ENCODE data around the gene ASB7. TPM values are rescaled to one million over a fixed set of nuclear protein-coding genes. Genes with fewer than 3 reads are reported as not detected.

The ASB7 gene
- polyA plus RNA-seq, 1 donor from 2014 or later: 16.5 TPM

GRCh38 chr15:100686725-100687473, 84.5 kb downstream of the ASB7 start:
- Histone ChIP-seq H2AFZ (ENCODE audit: low read depth, low read length) (no peak overlapping the region), H3K36me3 (ENCODE audit: insufficient read depth, low read length) (no peaks in the 10 kb centered on the region), H3K9me3 (ENCODE audit: low read length) (no peaks in the 10 kb centered on the region), H3K4me3 (ENCODE audit: low read length) (no peak overlapping the region), H3F3A (ENCODE audit: insufficient read depth, low read length, poor library complexity, severe bottlenecking) (no peaks in the 10 kb centered on the region), H3K79me2 (replicated peaks; ENCODE audit: insufficient read depth, low read length) (no peaks in the 10 kb centered on the region), H3K27me3 (ENCODE audit: insufficient read depth, low read depth, low read length) (no peaks in the 10 kb centered on the region), H3K4me2 (ENCODE audit: low read length) (no peak overlapping the region), H3K9ac (ENCODE audit: low read length) (no peak overlapping the region), H3K9me2 (ENCODE audit: insufficient read depth, low read length) (no peaks in the 10 kb centered on the region), H3K27ac (ENCODE audit: low read length) (no peak overlapping the region), H4K20me1 (ENCODE audit: insufficient read depth) (no peaks in the 10 kb centered on the region)
- no peak for TF ChIP-seq MXI1 (conservative IDR thresholded peaks at IDR 0.05; ENCODE audit: poor library complexity, severe bottlenecking)
- TF ChIP-seq RAD21 (conservative IDR thresholded peaks at IDR 0.05): no peak
- TF ChIP-seq POLR2AphosphoS5 (IDR thresholded peaks at IDR 0.05): no peak
- TF ChIP-seq TAF1 (IDR thresholded peaks at IDR 0.05; ENCODE audit: low read depth): no peak
- no peak for TF ChIP-seq REST (IDR thresholded peaks at IDR 0.05; ENCODE audit: borderline replicate concordance)
- TF ChIP-seq EZH2 (IDR thresholded peaks at IDR 0.05; ENCODE audit: borderline replicate concordance, insufficient read depth, low read length, poor library complexity, severe bottlenecking): no peak
- TF ChIP-seq CTCF (IDR thresholded peaks at IDR 0.05; ENCODE audit: poor library complexity, severe bottlenecking): no peak
- TF ChIP-seq EP300 (conservative IDR thresholded peaks at IDR 0.05; ENCODE audit: poor library complexity, severe bottlenecking): no peak
- no peak for TF ChIP-seq SMC3 (conservative IDR thresholded peaks at IDR 0.05; ENCODE audit: poor library complexity)

GRCh38 chr15:100687582-100688141, 85.3 kb downstream of the ASB7 start:
- H3K4me2 ChIP-seq (ENCODE audit: low read length): no peak overlapping the region
- H3K36me3 ChIP-seq (ENCODE audit: insufficient read depth, low read length): no peaks in the 10 kb centered on the region
- H3K9me2 ChIP-seq (ENCODE audit: insufficient read depth, low read length): no peaks in the 10 kb centered on the region
- H4K20me1 ChIP-seq (ENCODE audit: insufficient read depth): no peaks in the 10 kb centered on the region
- TF ChIP-seq CTCF (IDR thresholded peaks at IDR 0.05; ENCODE audit: poor library complexity, severe bottlenecking) (no peak), EZH2 (IDR thresholded peaks at IDR 0.05; ENCODE audit: borderline replicate concordance, insufficient read depth, low read length, poor library complexity, severe bottlenecking) (no peak), MXI1 (conservative IDR thresholded peaks at IDR 0.05; ENCODE audit: poor library complexity, severe bottlenecking) (no peak), POLR2AphosphoS5 (IDR thresholded peaks at IDR 0.05) (no peak), REST (IDR thresholded peaks at IDR 0.05; ENCODE audit: borderline replicate concordance) (no peak), SMC3 (conservative IDR thresholded peaks at IDR 0.05; ENCODE audit: poor library complexity) (no peak)
- no peaks in the 10 kb centered on the region for H3F3A ChIP-seq (ENCODE audit: insufficient read depth, low read length, poor library complexity, severe bottlenecking)
- no peaks in the 10 kb centered on the region for H3K9me3 ChIP-seq (ENCODE audit: low read length)
- H3K79me2 ChIP-seq (replicated peaks; ENCODE audit: insufficient read depth, low read length): no peaks in the 10 kb centered on the region
- H3K27ac ChIP-seq (ENCODE audit: low read length): no peak overlapping the region
- H3K4me3 ChIP-seq (ENCODE audit: low read length): no peak overlapping the region
- H3K27me3 ChIP-seq (ENCODE audit: insufficient read depth, low read depth, low read length): no peaks in the 10 kb centered on the region
- no peak overlapping the region for H2AFZ ChIP-seq (ENCODE audit: low read depth, low read length)
- no peak overlapping the region for H3K9ac ChIP-seq (ENCODE audit: low read length)

All from neural cell (in vitro differentiated cells).